HG02571 (cell line): ENCODE measurements around the gene PKDCC.
A peak's percentile ranks its signal among the peaks of the same experiment; 100 is the strongest.

Source experiments
- ATAC-seq: cut with Tn5 transposase; IDR thresholded peaks from one replicate; pipeline ENCODE4 v1.9.1; 2021; ENCODE audit warnings: mild to moderate bottlenecking, moderate library complexity; ENCODE audit not compliant: unreplicated experiment

Gene PKDCC

GRCh38 chr2:42047488-42048298 is at the start of gene PKDCC:
Gene PKDCC, plus strand, starts transcription at chr2:42048021. Its CDS starts 179 bp downstream, at chr2:42048200.
- peak; percentile 50 for ATAC-seq

GRCh38 chr2:41998186-41999127 is 49.4 kb upstream of the PKDCC start:
- ATAC-seq, result no peak

GRCh38 chr2:41999128-41999480 is 48.7 kb upstream of the PKDCC start:
- no peak for ATAC-seq

- no peak for ATAC-seq
Measured at GRCh38 chr2:41999592-42000281, 48.1 kb upstream of the PKDCC start.

- ATAC-seq, result no peak
Measured at GRCh38 chr2:42001711-42002201, 46.1 kb upstream of the PKDCC start.

- ATAC-seq, result no peak
Measured at GRCh38 chr2:42007551-42007950, 40.3 kb upstream of the PKDCC start.

GRCh38 chr2:42008241-42008921 is 39.4 kb upstream of the PKDCC start:
- no peak for ATAC-seq

- ATAC-seq, result no peak
Measured at GRCh38 chr2:42009657-42010580, 37.9 kb upstream of the PKDCC start.

- ATAC-seq, result no peak
Measured at GRCh38 chr2:42010743-42011298, 37.0 kb upstream of the PKDCC start.

- no peak for ATAC-seq
Measured at GRCh38 chr2:42012137-42012536, 35.7 kb upstream of the PKDCC start.

- ATAC-seq, result no peak
Measured at GRCh38 chr2:42012651-42013050, 35.2 kb upstream of the PKDCC start.

- ATAC-seq, result no peak
Measured at GRCh38 chr2:42013409-42013808, 34.4 kb upstream of the PKDCC start.

GRCh38 chr2:42021464-42021863 is 26.4 kb upstream of the PKDCC start:
- ATAC-seq, result no peak

GRCh38 chr2:42025151-42025582 is 22.7 kb upstream of the PKDCC start:
- no peak for ATAC-seq

- ATAC-seq, result no peak
Measured at GRCh38 chr2:42026272-42026671, 21.5 kb upstream of the PKDCC start.

GRCh38 chr2:42028571-42029148 is 19.2 kb upstream of the PKDCC start:
- ATAC-seq, result peak; percentile 57

- ATAC-seq, result peak; percentile 13
Measured at GRCh38 chr2:42029171-42029570, 18.6 kb upstream of the PKDCC start.

- no peak for ATAC-seq
Measured at GRCh38 chr2:42029639-42030199, 18.1 kb upstream of the PKDCC start.
